GM23338 (cell line): ENCODE data around the gene XPC.

ENCODE experiments used
- CTCF ChIP-seq, 2 experiments: fragments of 200-600 bp in 1 of 2; sonication (generic) in 1 of 2; conservative IDR thresholded peaks; 2 replicates each; pipeline versions ENCODE4 v1.5.1 to v1.6.1; 2016 to 2017; ENCODE audit warnings: antibody characterized with exemption in 2 of 2, low read depth in 2 of 2, mild to moderate bottlenecking in 2 of 2, moderate library complexity in 1 of 2
- EZH2 ChIP-seq: fragments of 200-600 bp; sonication (generic); IDR thresholded peaks from one replicate; pipeline ENCODE4 v1.8.0; 2017; ENCODE audit warnings: antibody characterized with exemption, mild to moderate bottlenecking, low read depth; ENCODE audit not compliant: unreplicated experiment
- JUNB ChIP-seq: IDR thresholded peaks from one replicate; pipeline ENCODE4 v1.6.1; 2016; ENCODE audit warnings: antibody characterized with exemption; ENCODE audit not compliant: unreplicated experiment
- NANOG ChIP-seq: IDR thresholded peaks from 2 replicates; pipeline ENCODE4 v1.6.1; 2016; ENCODE audit warnings: antibody characterized with exemption, borderline replicate concordance
- POLR2AphosphoS5 ChIP-seq: IDR thresholded peaks from 2 replicates; pipeline ENCODE4 v1.6.1; 2016; ENCODE audit warnings: antibody characterized with exemption, low read depth

GRCh38 chr3:14210290-14210688 lies 31.9 kb upstream of the XPC start:
- TF ChIP-seq CTCF (conservative IDR thresholded peaks at IDR 0.05; ENCODE audit: low read depth in 2 of 2) (no peak), JUNB (no peak), POLR2AphosphoS5 (no peak), NANOG (no peak), EZH2 (no peak)
